ENCODE data around the gene CNTN6. TPM values are rescaled to one million over a fixed set of nuclear protein-coding genes. Genes with fewer than 3 reads are reported as not detected.
A peak's percentile ranks its signal among the peaks of the same experiment; 100 is the strongest.

Gene CNTN6
- total RNA-seq, 1 donor from 2014 or later = 2.2 TPM

DNA sequence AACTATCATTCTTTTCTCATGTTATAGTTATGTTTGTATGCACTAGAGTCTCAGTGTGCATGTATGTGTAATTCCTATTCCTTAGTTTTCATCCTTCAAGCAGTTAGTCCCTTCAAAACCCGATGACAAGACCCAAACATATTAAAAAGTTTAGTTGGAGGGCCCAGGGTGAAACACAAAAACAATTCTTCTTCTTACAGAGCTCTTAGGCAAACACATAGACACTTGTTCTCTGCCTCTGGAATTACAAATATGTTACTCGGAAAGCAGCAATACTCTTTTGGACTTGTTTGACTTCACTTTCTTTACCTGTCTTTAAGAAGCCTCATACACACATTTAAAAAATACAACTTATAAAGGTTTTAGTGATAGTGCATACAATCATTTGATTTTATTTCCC, 763 bp upstream of the CNTN6 start:
- Histone ChIP-seq H3K36me3 (no peaks in the 10 kb centered on the region), H3F3A (ENCODE audit: low read depth) (no peaks in the 10 kb centered on the region), H3K9me3 (ENCODE audit: low read depth) (no peaks in the 10 kb centered on the region), H2AFZ (replicated peaks) (peak overlapping the region; percentile 71), H3K27ac (peak overlapping the region; percentile 84), H3K4me2 (peak overlapping the region; percentile 68), H3K27me3 (no peaks in the 10 kb centered on the region), H3K79me2 (ENCODE audit: low read depth) (no peaks in the 10 kb centered on the region), H3K4me3 (no peak overlapping the region), H3K4me1 (peaks cover 20% of the 10 kb centered on the region), H3K9ac (no peak overlapping the region), H4K20me1 (ENCODE audit: low read depth) (no peaks in the 10 kb centered on the region)
- TF ChIP-seq CTCF (IDR thresholded peaks at IDR 0.05) = no peak
- TF ChIP-seq EZH2phosphoT487 (IDR thresholded peaks at IDR 0.05) = no peak
- TF ChIP-seq EZH2 (IDR thresholded peaks at IDR 0.05) = no peak
- Mint-ChIP-seq H3K4me3 (peak overlapping the region; percentile 67), H3K36me3 (peaks cover 2% of the 10 kb centered on the region), H3K27me3 (ENCODE audit: insufficient read depth, low read depth) (no peaks in the 10 kb centered on the region), H3K27ac (peak overlapping the region; percentile 80), H3K9me3 (peaks cover 2% of the 10 kb centered on the region), H3K4me1 (peaks cover 29% of the 10 kb centered on the region)
- DNase-seq (ENCODE audit: low spot score) = no peak

DNA sequence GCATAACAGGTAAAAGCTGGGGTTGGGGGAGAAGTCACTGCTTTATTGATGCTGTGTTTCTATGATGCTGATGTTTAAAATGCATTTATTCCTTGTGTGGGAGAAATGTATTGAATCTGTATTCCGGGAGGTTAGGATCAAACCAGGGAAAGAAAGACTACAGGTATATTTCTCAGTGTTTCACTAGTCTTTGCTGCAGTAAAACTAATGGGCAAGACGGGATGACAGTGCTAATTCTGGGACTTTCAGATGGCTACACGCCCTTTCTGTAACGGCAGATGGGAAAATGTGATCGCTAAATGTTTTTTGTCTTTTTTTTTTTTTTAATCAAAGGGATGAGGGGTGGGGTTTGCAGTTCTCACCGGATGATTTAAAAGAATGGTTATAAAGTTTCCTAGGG, 393 bp downstream of the CNTN6 start:
- Mint-ChIP-seq H3K27ac (peak overlapping the region; percentile 80), H3K4me1 (peaks cover 26% of the 10 kb centered on the region), H3K36me3 (peaks cover 2% of the 10 kb centered on the region), H3K4me3 (peak overlapping the region; percentile 67), H3K27me3 (ENCODE audit: insufficient read depth, low read depth) (no peaks in the 10 kb centered on the region), H3K9me3 (peaks cover 2% of the 10 kb centered on the region)
- DNase-seq (ENCODE audit: low spot score) = no peak
- H3K27me3 ChIP-seq = no peaks in the 10 kb centered on the region
- H3K79me2 ChIP-seq (ENCODE audit: low read depth) = no peaks in the 10 kb centered on the region
- H3K27ac ChIP-seq = peak overlapping the region; percentile 84
- peak overlapping the region; percentile 21 for H3K4me3 ChIP-seq
- no peaks in the 10 kb centered on the region for H4K20me1 ChIP-seq (ENCODE audit: low read depth)
- peaks cover 20% of the 10 kb centered on the region for H3K4me1 ChIP-seq
- H2AFZ ChIP-seq (replicated peaks) = peak overlapping the region; percentile 71
- H3K9ac ChIP-seq = peak overlapping the region; percentile 17
- no peaks in the 10 kb centered on the region for H3K36me3 ChIP-seq
- H3F3A ChIP-seq (ENCODE audit: low read depth) = no peaks in the 10 kb centered on the region
- peak overlapping the region; percentile 68 for H3K4me2 ChIP-seq
- no peaks in the 10 kb centered on the region for H3K9me3 ChIP-seq (ENCODE audit: low read depth)
- no peak for TF ChIP-seq EZH2phosphoT487 (IDR thresholded peaks at IDR 0.05)
- no peak for TF ChIP-seq CTCF (IDR thresholded peaks at IDR 0.05)
- TF ChIP-seq EZH2 (IDR thresholded peaks at IDR 0.05) = no peak

- no peak overlapping the region for H3K4me2 ChIP-seq
- H3K4me3 Mint-ChIP-seq = no peak overlapping the region
- H3K79me2 ChIP-seq (ENCODE audit: low read depth) = no peaks in the 10 kb centered on the region
- no peaks in the 10 kb centered on the region for H3K4me1 ChIP-seq
- no peaks in the 10 kb centered on the region for H3K27me3 ChIP-seq
- no peak for TF ChIP-seq EZH2 (IDR thresholded peaks at IDR 0.05)
- TF ChIP-seq CTCF (IDR thresholded peaks at IDR 0.05) = peak; percentile 23
- H3F3A ChIP-seq (ENCODE audit: low read depth) = no peaks in the 10 kb centered on the region
- no peak overlapping the region for H3K4me3 ChIP-seq
- H2AFZ ChIP-seq (replicated peaks) = no peak overlapping the region
- H4K20me1 ChIP-seq (ENCODE audit: low read depth) = no peaks in the 10 kb centered on the region
- no peak for DNase-seq (ENCODE audit: low spot score)
- no peak overlapping the region for H3K27ac ChIP-seq
- H3K9me3 Mint-ChIP-seq = no peaks in the 10 kb centered on the region
- H3K4me1 Mint-ChIP-seq = no peaks in the 10 kb centered on the region
- no peaks in the 10 kb centered on the region for H3K27me3 Mint-ChIP-seq (ENCODE audit: insufficient read depth, low read depth)
- no peak overlapping the region for H3K9ac ChIP-seq
- H3K9me3 ChIP-seq (ENCODE audit: low read depth) = no peaks in the 10 kb centered on the region
- no peaks in the 10 kb centered on the region for H3K36me3 ChIP-seq
- no peak overlapping the region for H3K27ac Mint-ChIP-seq
- no peaks in the 10 kb centered on the region for H3K36me3 Mint-ChIP-seq
These were observed 10.7 kb downstream of the CNTN6 start for GRCh38 chr3:1103525-1103924.
